NCI-H748 treated with DMSO at 0.1 percent for 48 hours (cell line): Measurements from ENCODE around the gene KRTAP4-3.
A peak's percentile ranks its signal among the peaks of the same experiment; 100 is the strongest.
"Not testable (repeated sequence)": the region's sequence is repeated elsewhere in the genome, so short reads cannot be mapped to it uniquely, and the experiment has no call there.

Source experiments
- DNase-seq: peaks from one replicate; lab custom pipeline; 2025; lab: John Stamatoyannopoulos, UW

KRTAP4-3 gene

DNA sequence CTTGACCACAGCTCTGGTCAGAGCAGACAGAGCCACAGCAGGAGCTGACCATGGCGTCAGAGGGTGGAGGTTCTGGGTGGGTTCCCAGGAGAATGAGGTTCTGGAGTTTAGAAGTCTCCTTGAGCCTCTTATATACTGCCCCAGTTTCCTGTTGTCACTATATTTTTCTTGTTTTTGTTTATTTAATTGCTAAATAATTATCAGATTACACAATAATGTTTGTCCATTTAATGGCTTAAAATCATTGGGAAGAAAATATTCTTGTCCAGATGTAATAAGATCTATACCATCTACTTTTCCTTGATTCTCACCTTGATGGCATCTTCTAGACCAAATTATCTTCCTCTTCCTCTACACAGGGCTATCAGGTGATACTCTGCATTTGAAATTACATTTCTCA, at the start of gene KRTAP4-3:
KRTAP4-3 (minus strand) TSS at position 101 of the 400 bp plus-strand sequence; CDS start at position 52, 49 bp downstream.
- DNase-seq: no peak

DNA sequence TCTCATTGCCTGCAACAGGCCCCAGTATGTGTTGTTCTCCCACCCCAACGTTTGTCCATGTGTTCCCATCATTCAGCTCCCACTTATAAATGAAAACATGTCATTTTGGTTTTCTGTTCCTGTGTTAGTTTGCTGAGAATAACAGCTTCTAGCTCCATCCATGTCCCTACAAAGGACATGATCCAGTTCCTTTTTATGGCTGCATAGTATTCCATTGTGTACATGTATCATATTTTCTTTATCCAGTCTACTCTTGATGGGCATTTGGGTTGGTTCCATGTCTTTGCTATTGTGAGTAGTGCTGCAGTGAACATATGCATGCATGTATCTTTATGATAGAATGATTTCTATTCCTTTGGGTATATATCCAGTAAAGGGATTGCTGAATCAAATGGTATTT, 47.7 kb upstream of the KRTAP4-3 start:
- DNase-seq: no peak

DNA sequence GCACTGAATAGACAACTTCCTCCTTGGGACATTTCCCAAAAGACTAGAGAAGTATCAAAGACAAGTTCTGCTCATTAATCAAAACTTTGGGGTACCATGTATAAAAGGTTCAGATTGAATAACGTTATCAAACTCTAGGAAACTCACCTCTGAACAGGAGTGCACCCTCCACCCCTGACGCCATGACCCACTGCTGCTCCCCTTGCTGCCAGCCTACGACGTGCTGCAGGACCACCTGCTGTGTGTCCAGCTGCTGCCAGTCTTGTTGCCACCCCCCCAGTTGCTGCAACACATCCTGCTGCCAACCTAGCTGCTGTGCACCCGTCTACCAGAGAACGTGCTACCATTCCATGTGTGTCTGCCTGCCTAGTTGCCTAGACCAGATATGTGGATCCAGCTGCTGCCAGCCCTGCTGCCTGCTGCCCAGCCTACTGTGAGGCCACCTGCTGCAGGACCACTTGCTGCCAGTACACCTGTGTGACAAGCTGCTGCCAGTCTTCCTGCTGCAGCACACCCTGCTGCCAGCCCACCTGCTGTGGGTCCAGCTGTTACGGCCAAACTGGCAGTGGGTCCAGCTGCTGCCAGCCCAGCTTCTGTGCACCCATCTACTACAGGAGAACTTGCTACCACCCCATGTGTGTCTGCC, 44.6 kb upstream of the KRTAP4-3 start:
- peak; percentile 70 for DNase-seq

DNA sequence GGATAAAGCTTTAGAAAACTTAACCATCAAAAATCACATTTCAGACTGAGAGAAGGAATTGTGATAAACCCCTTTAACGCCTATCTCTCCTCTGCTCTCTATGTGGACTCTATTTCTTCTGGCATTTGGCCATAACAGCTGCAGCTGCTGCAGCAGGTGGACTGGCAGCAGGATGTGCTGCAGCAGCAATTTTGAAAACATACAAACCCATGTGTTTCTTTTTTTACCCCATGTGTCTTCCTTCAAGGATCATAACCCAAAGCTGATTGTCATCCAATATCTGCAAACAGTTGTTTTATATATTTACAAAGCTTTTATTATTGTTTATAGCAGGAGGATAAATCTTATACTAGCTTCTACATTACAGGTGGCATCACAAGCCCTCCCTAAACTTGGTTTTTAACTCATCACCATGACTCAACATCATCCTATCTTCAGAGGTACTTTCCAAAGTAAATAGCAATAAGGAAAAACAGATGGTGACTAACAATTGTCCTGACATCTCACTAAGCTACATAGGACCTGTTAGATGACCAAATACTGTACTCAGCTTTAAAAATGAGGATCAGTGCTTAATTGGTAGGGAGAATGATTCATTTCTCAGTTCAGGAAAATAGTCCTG, 43.9 kb upstream of the KRTAP4-3 start:
- DNase-seq: peak; percentile 82

DNA sequence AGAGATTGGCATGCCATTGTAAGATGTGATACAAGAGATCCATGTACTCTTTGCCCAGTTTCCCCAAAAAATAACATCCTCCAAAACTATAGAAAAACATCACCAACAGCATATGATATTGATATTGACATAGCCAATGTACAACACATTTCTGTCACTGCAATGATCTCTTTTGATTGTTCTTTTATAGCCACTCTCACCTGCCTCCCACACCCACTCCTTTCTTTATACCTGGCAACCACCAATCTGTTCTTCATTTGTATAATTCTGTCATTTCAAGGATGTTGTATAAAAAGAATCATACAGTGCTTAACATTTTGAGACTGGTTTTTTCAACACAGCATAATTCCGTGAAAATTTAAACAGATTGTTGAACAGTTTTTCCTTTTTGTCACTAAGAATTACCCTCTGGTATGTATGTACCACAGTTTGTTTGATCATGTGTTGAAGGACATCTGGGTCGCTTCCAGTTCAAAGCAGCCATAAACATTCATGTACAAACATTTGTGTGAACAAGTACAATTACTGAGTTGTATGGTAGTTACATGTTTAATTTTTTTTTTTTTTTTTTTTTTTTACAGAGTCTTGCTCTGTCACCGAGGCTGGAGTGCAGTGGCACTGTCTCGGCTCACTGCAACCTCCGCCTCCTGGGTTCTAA, 31.5 kb upstream of the KRTAP4-3 start:
- DNase-seq: peak; percentile 58

DNA sequence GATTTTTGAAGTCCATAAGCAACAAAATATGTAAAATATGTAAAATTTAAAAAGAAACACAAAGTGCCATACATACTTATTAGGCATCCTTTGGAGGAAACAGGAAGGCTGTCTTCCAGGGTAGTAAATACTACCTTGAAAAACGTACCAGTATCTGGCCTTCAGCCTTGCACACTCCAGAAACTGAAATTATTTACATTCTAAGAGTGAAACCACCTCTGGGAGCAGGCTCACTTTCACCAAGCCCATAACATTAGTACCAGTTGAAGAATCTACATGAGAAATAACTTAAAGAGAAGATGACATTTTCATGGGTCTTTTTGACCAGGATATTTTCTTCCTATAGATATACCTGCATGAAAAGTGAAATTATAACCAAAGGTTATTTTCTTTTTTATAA, 28.0 kb upstream of the KRTAP4-3 start:
- DNase-seq: no peak

DNA sequence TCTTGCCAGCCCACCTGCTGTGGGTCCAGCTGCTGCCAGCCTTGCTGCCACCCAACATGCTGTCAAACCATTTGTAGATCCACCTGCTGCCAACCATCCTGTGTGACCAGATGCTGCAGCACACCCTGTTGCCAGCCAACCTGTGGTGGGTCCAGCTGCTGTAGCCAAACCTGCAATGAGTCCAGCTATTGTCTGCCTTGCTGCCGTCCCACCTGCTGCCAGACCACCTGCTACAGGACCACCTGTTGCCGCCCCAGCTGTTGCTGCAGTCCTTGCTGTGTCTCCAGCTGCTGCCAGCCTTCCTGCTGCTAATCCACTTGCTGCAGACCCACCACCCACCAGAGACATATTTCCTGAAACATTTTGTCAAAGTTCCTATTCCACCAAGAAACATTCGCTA, 22.3 kb upstream of the KRTAP4-3 start:
- no peak for DNase-seq

DNA sequence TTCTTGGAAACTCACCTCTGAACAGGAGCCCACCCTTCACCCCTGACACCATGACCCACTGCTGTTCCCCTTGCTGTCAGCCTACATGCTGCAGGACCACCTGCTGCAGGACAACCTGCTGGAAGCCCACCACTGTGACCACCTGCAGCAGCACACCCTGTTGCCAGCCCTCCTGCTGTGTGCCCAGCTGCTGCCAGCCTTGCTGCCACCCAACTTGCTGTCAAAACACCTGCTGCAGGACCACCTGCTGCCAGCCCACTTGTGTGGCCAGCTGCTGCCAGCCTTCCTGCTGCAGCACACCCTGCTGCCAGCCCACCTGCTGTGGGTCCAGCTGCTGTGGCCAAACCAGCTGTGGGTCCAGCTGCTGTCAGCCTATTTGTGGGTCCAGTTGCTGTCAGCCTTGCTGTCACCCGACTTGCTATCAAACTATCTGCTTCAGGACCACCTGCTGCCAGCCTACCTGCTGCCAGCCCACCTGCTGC, 21.9 kb upstream of the KRTAP4-3 start, which contains the start of gene KRTAP9-1:
KRTAP9-1 (plus strand) TSS at position 51 of the 482 bp plus-strand sequence; CDS start at position 51, 0 bp downstream.
- not testable (repeated sequence) for DNase-seq

DNA sequence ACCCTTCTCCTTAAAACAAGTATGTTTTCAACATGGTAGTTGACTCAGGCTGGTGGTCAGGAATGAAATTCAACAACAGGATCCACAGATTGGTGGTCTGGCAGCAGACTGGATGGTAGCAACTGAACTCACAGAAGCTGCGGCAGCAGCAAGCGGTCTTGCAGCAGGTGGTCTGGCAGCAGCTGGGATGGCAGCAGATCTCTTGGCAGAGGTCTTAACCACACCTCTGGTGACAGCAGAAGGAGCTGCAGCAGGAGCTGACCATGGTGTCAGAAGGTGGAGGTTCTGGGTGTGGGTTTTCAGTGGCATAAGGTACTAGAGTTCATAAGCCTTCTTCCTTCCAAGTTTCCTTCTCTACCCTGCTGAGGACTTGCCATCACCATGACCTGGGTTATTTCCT, 18.9 kb upstream of the KRTAP4-3 start:
- DNase-seq: no peak

DNA sequence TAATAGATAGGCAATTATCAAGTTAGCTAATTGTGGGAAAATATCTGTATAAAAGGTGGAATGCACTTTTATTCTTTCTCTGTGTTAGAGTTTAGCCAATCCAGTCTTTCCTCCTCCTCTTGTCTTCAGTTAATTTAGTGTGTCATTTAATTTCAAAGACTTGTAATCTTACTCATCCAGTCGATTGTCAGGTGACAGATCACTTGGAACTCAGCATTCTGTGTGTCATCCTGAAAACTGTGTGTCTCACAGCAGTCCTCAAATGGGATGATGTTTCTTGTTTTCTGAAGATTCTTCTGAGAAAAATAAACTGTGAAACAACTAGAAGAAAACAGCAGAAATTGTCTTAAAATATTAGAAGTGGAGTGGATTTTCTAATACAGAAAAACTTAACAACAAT, 17.0 kb upstream of the KRTAP4-3 start:
- DNase-seq: no peak

DNA sequence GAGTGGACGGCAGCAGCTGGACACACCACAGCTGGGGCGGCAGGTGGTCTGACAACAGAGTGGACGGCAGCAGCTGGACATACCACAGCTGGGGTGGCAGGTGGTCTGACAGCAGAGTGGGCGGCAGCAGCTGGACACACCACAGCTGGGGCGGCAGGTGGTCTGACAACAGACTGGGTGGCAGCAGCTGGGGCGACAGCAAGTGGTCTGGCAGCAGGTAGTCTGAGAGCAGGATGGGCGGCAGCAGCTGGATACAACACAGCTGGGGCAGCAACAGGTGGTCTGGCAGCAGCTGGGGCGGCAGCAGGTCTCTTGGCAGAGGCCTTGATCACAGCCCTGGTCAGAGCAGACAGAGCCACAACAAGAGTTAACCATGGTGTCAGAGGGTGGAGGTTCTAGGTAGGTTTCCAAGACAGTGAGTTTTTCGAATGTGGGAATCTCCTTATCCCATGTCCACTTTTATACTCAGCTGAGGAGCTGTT, 16.5 kb upstream of the KRTAP4-3 start, which contains the start of gene KRTAP4-1:
KRTAP4-1 (minus strand) TSS at position 432 of the 482 bp plus-strand sequence; CDS start at position 375, 57 bp downstream.
- no peak for DNase-seq

DNA sequence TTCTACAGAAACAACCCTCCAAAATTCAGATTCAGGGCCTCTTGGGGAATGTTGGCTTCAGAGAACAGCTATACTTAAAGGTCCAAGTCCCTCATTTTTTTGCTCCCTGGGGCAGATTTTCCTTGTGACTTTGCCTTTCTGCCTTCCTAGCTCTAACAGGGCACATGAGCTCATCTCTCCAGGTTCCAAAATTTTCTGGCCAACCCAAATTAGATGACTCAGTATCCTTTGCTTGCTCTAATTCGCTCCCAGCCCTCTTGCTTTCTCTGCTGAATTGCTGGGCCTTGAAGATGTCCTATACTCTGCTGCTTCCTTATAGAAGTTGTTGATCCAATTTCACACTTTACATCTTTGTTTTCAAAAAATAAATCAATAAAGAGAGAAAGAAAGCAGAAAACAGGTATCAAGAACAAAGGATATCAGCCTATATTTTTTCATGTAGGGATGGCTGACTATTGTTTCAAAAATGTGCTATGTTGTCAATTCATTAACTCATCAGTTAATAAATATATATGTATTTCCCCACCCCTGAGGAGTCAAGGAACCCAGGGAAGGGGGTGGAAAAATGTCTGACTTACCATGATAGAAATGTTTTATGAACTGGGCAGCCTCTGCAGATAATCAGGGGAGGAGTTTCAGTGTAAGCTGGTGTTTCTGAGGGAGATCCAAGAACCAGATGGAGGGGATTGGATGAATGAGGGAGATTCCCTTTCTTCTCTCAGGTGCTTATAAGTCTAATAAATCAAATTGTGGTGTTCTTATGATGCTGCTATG, 11.0 kb upstream of the KRTAP4-3 start:
- DNase-seq: no peak

DNA sequence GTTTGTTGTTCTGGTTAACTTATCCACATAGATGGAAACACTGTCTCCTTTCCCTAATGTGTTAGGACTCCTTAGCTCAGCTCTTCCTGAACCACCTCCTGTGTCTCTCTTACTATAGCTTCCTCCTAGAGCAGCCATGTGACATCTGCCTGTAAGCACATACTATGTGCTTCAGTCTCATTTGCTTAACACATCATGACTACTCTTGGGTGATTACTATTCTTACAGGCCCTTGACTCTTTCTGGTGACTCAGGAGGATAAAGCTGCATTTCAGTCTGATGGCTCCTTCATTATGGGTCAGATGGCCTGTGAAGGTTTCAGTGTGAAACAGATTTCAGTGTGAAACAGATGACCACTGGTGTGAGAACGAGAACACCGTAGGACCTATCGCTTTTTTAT, 10.3 kb upstream of the KRTAP4-3 start:
- DNase-seq: no peak

DNA sequence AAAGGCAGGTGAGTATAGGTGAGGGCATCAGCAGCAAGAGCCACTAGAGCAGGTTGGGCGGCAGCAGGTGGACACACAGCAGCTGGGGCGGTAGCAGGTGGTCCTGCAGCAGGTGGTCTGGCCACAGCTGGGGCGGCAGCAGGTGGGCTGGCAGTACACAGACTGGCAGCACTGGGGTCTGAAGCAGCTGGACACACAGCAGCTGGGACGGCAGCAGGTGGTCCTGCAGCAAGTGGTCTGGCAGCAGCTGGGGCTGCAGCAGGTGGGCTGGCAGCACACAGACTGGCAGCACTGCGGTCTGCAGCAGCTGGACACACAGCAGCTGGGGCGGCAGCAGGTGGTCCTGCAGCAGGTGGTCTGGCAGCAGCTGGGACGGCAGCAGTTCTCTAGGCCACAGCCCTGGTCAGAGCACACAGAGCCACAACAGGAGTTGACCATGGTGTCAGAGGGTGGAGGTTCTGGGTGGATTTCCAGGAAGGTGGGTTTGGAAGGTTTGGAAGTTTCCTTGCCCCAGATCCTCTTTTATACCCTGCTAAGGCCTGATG, 9.8 kb upstream of the KRTAP4-3 start, which contains the start of gene KRTAP4-2:
KRTAP4-2 (minus strand) TSS at position 495 of the 545 bp plus-strand sequence; CDS start at position 438, 57 bp downstream.
- DNase-seq: no peak

DNA sequence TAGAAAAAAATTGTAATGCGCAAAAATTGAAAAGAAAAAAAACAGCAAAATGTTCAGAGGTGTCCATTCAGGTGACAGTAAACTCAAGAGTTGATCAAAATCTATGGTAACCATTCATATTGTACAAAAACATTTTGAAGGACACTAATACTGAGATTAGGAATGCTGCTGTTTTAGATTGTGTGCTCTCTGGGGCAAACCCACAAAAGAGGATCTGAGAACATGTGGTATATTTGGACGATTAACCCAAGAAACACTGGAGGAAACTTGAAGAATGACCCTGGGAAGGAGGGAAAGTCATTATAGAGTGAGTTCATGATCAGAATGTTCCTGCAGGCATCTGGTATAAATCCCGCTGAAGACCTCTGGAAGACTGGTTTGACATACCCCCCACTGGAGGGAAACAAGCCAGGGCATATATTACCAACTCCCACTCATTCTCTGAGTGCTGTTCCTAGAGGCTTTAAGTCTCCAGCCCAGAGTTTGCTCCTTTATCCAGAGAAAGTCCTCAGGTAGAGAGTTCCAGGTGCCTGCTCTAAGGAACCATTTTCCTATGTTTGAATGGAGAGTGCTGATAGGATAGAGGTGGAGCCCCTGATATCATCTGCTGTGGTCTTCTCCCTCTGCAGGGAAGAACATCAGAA, 8.8 kb upstream of the KRTAP4-3 start:
- no peak for DNase-seq

DNA sequence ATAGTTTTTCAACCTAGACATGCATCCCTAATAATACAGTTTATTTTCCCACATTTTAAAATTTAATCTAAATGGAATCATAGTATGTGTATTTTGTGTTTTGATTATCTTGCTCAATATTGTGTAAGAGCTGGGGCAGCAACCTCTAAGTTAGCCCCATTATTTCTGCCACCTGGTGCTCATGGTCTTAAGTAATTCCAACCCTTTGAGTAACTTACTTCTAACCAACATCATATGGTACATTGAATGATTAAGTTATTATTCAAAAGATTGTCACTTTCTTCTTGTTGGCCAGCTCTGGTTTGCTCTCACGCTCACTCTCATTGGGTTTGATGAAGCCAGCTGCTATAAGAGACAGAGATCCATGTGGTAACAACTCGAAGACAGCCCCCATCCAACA, 3.9 kb upstream of the KRTAP4-3 start:
- DNase-seq: no peak

DNA sequence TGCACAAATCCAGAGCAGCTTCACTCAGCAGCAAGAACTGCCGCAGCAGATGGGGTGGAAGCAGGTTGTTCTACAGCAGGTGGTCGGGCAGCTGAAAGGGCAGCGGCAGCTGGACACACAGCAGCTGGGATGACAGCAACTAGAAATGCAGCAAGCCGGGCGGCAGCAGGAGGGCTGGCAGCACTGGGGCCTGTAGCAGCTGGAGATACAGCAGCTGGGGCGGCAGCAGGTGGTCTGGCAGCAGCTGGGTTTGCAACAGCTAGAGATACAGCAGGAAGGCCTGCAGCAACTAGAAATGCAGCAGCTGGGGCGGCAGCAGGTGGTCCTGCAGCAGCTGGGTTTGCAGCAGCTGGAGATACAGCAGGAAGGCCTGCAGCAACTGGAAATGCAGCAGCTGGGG, 460 bp downstream of the KRTAP4-3 start:
- no peak for DNase-seq

DNA sequence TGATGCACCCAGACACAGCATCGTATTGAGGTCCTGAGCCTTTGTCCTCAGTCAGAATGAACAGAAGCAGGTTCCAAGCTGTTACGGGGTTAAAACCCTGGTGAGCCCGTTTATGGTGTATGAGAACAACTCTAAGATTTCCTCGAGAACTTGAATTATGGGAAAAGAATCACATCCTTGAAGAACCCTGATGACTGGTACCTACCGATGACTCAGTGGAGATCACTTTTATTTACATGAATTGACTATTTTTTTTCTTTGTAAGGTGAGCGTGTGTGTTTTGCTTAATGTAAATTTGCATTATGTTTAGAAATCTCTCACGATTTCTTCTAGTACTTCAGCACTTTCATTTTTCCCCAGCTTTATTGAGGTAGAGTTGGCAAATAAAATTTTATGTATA, 4.2 kb downstream of the KRTAP4-3 start:
- no peak for DNase-seq

DNA sequence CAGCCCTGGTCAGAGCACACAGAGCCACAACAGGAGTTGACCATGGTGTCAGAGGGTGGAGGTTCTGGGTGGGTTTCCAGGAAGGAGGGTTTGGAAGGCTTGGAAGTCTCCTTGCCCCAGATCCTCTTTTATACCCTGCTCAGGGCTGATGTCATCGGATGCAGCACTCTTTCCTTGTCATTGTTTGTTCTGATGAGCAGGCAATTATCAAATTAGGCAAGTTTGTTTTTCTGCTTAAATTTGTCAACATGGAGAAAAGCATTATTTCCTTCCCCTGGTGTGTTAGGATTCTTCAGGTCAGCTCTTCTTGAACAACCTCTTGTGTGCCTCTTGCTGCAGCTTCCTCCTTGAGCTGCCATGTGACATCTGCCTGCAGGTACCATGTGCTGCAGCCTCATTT, 7.4 kb downstream of the KRTAP4-3 start, which contains the start of gene KRTAP4-4:
KRTAP4-4 (minus strand) TSS at position 101 of the 400 bp plus-strand sequence; CDS start at position 44, 57 bp downstream.
- no peak for DNase-seq

DNA sequence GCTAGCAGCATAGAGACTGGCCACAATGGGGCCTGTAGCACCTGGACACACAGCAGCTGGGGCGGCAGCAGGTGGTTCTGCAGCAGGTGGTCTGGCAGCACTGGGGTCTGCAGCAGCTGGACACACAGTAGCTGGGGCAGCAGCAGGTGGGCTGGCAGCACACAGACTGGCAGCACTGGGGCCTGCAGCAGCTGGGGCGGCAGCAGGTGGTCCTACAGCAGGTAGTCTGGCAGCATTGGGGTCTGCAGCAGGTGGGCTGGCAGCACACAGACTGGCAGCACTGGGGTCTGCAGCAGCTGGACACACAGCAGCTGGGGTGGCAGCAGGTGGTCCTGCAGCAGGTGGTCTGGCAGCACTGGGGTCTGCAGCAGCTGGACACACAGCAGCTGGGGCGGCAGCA, 7.8 kb downstream of the KRTAP4-3 start:
- DNase-seq: not testable (repeated sequence)

DNA sequence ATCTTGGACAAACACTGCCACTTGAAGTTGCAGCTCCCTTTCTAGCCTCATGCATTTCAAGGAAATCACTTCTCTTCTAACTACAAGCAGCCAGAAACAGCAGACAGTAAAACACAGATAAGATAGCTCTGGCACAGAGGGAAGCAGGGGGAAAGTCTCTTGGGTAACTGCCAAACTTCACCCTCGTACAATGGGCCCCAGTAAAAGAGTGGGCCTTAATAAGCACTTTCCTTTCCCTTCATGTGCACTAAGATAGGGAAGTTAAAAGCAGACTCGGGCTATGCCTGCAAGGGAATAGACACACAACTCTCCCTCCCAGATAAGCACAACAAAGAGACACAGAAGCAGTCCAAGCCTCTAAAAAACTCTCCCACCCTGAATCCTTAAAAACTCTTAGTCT, 14.2 kb downstream of the KRTAP4-3 start:
- no peak for DNase-seq
